Activated T-helper 1 cell treated with anti-CD3 and anti-CD28 coated beads, Interleukin-2, amount 50 U/mL, for 16 hours (primary cell): ENCODE measurements around the gene TMEM9B.
"Not testable (repeated sequence)": the region's sequence is repeated elsewhere in the genome, so short reads cannot be mapped to it uniquely, and the experiment has no call there.

Experiments
- DNase-seq, 2 donors: peaks; one replicate each; pipeline ENCODE4 v3.0.0-alpha.2; 2020; ENCODE audit warnings: low read depth in 1 of 2, low spot score in 1 of 2

The TMEM9B gene

GRCh38 chr11:8973121-8973520 lies 8.9 kb upstream of the TMEM9B start:
- DNase-seq, result no peak

GRCh38 chr11:8971924-8972316 lies 7.7 kb upstream of the TMEM9B start:
- DNase-seq, result no peak

GRCh38 chr11:8971196-8971923 lies 7.1 kb upstream of the TMEM9B start:
- DNase-seq, result no peak

GRCh38 chr11:8967184-8967583 lies 2.9 kb upstream of the TMEM9B start:
- DNase-seq, result no peak

GRCh38 chr11:8963569-8964323 lies 496 bp downstream of the TMEM9B start:
- DNase-seq, result peak; percentile 52 to 57

- no peak for DNase-seq
Observed at GRCh38 chr11:8962841-8963240, 1.4 kb downstream of the TMEM9B start.

- no peak for DNase-seq
Observed at GRCh38 chr11:8961401-8961800, 2.8 kb downstream of the TMEM9B start.

GRCh38 chr11:8959546-8960166 lies 4.6 kb downstream of the TMEM9B start:
- DNase-seq, result no peak

GRCh38 chr11:8956860-8957259 lies 7.4 kb downstream of the TMEM9B start:
- DNase-seq, result no peak

GRCh38 chr11:8948886-8949285 lies 15.4 kb downstream of the TMEM9B start:
- no peak for DNase-seq

GRCh38 chr11:8947230-8947943 lies 16.9 kb downstream of the TMEM9B start:
- no peak for DNase-seq

GRCh38 chr11:8942518-8943066 lies 21.6 kb downstream of the TMEM9B start, which contains the start of gene ASCL3:
Gene ASCL3, minus strand, starts transcription at chr11:8943016. Its CDS starts 4,855 bp downstream, at chr11:8938161.
- no peak for DNase-seq

GRCh38 chr11:8941341-8942103 lies 22.7 kb downstream of the TMEM9B start:
- DNase-seq, result no peak

GRCh38 chr11:8937659-8938058 lies 26.6 kb downstream of the TMEM9B start:
- DNase-seq, result no peak

- no peak for DNase-seq
Observed at GRCh38 chr11:8937159-8937558, 27.1 kb downstream of the TMEM9B start.

- DNase-seq, result not testable (repeated sequence)
Observed at GRCh38 chr11:8935789-8936188, 28.5 kb downstream of the TMEM9B start.

- DNase-seq, result no peak
Observed at GRCh38 chr11:8934742-8935488, 29.3 kb downstream of the TMEM9B start.

- no peak for DNase-seq
Observed at GRCh38 chr11:8933931-8934330, 30.3 kb downstream of the TMEM9B start.

GRCh38 chr11:8932564-8933180 lies 31.6 kb downstream of the TMEM9B start, which contains the start of gene C11orf16:
Gene C11orf16, minus strand, starts transcription at chr11:8932947. Its CDS starts 639 bp downstream, at chr11:8932308.
- no peak for DNase-seq
